AG20443 (cell line): ENCODE data around the gene RBM19.

Experiments
- DNase-seq: peaks from one replicate; pipeline ENCODE4 v3.0.0; 2012; ENCODE audit warnings: low spot score, mixed read lengths

RBM19 gene

DNA sequence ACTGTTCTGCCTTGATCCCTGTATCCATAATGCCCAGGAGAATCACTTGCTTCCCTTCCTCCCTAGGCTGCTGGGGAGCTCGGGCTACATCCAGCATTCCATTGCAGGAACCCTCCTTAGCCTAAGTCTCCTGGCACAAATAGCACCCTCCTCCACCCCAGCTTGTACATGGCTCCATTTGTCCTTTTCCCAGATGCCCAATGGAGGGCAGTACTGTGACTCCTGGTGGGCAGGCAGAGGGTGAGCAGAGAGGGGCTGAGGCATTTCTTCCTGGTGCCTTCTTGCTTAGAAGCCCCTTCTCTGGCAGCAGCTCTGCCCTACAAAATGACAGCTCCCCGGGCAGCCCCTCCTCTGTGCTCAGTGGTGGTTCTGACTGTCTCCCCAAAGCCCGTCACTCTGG, 86.5 kb downstream of the RBM19 start:
- DNase-seq, result no peak

GRCh38 chr12:113877607-113878006, 88.5 kb downstream of the RBM19 start:
- no peak for DNase-seq

DNA sequence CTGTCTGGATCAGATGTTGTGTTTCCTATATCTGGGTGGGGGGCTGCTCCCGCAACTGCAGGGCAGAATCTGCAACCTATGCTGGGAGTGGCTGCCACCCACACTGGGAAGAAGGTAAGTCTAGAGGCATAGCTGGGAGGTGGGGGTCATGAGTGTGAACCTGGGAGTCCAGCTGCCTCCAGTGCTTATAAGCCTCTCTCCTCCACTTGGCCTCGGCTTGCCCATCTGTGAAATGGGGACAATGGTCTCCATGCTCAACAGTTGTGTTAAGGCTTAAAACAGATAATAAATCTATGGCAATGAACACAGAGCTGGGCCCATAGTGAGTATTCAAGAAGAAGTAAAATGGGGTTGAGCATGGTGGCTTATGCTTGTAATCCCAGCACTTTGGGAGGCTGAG, 90.0 kb downstream of the RBM19 start:
- DNase-seq, result no peak

- DNase-seq, result no peak
Observed at GRCh38 chr12:113875691-113876090, 90.4 kb downstream of the RBM19 start.

DNA sequence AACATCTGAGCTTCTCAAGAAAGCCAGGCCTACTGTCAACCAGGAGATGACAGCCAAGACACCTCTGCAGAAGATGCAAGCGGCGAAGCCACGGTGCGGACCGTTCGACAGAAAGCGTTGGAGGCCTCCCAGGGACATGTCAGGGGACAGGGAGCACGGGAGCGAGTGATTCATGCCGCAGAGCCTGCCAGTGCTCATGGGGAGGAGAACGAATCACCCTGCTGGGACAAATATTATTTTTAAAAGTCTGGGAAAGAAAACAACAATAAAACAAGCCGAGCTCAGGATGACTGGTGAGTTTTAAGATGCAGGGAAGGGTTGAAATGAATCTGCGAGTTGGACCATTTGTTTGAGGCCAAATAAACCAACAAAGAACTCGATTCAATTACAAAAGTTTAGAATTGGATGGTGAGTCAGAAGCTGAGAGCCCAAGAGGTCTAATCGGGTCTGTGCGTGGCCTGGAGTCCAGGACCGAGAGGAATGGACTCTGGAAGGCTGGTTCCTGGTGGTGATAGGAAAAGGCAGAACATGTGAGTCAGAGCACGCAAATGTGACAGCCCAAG, 91.0 kb downstream of the RBM19 start:
- DNase-seq, result no peak

DNA sequence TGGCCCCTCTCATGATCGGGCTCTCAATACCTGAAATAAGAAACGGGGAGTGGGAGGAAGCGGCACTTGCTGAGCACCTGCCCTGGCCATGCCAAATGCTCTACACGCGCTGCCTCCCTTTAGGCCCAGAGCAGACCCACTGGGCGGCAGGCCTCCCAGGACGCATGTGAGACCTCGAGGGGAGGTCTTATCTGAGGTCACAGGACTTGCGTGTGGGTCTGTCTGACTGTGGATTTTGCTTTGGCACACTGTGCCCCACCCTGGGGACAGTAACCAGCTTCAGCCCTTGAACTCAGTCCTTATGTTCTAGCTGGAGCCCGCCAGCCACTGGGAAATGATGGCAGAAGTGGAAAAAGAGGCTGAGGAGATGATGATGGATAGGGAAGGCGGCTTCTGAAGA, 91.8 kb downstream of the RBM19 start:
- no peak for DNase-seq

DNA sequence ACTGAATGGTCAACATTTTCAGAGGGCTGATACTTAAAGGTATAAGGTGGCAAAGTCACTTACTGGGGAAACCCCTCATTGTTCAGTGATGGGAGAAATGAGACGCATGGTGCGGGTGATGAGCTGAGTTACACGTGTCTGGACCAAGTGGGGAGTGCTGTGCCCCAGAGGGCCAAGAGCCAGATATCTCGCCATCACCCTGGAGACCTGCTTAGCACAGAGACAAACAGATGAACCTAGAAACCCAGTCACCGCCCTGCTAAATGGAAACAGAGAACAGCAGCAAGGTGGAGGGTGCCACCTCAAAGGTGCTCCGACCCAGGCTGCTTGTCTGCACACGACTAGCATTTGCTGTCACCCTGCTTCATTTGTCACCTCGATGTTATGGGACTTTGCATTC, 92.4 kb downstream of the RBM19 start:
- no peak for DNase-seq

DNA sequence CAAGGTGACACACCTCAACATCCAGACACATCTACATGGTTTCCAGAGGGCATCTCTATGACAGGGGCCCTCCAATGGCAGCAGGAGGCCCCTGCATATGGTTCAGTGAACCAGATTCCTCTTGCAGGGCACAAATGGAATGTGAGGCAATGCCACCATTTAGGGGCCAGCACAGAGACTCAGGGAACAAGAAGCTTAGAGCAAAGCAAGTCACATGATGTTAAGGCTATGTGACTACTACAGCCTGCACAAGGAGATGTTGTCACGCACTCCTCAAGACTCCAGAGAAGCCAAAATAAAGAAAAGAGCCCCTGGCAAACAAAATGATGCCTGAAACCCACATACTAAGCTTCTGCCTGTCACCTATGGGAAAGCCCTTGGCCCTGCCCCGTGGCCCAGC, 95.2 kb downstream of the RBM19 start:
- peak; percentile 27 for DNase-seq

DNA sequence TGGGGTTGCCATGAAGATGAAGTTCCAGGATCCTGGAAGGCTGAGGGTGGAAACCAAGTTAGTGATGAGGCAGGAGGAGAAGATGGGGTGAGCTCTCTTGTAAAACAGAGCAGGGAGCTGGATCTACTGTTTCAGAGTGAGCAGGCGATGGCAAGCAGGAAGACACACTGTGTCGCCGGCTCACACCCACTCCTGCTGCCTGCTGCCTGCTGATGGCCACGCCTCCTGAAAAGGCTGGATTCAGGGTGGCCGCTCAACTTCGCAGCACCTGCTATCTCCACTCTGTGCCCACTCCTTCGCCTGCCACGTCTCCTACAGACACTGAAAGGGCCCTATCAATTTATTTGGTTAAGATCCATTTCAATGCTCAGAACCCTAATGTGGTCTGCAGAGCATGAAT, 96.1 kb downstream of the RBM19 start:
- DNase-seq, result no peak

DNA sequence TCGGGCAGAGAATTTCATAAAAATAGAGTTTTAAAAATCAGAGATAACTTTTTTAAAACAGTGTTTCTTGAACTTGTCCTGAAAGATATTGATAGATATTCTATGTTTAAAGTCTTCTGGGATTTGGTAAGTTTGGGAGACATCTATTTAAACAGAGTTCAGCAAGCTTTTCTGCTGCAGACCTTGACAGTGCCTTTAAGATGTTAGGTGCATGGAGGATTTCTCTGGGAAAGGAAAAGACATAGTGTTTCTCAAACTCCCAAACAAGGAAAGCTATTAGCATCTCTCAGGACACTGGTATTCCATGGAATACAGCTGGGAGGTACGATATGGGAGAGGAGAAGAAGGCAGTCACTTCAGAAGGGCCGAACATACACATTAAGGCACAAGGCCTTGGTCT, 97.8 kb downstream of the RBM19 start:
- no peak for DNase-seq

- DNase-seq, result peak; percentile 57
Observed at GRCh38 chr12:113867258-113867657, 98.9 kb downstream of the RBM19 start.

DNA sequence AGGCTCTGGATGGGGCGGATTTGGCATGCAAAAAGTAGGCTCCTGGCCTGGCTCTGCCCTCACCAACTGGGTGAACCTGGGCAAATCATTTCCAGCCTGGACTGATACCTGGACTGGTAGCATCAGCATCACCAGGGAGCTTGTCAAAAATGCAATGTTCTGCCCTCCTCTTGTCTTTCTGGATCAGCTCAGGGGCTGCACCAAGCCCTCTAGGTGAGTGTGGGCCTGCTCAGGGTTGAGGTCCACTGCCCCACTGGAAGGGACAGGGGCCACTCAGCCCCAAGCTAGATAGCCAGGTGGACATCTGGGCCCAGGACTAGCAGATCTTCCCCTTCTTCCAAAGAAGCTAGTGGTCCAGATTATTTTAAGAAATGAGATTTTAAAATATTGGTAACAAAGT, 99.6 kb downstream of the RBM19 start:
- no peak for DNase-seq

DNA sequence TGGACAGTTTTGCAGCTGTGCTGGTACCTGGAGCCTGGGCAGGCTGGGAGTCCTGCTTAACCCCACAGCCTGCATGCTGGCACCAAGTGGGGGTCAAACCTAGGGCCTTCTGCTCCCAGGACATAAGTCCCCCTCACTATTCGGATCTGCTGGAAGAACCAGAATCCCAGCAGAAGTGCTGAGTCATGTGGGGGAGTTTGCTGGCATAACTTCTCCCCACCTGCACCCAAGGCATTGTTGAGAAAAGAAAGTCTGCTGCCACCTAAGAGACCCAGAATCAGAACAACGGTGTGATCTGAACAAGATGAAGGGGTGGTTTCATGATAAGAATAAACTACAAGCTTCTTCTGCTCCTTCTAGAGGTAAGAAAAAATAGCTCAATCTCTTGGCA, 102.7 kb downstream of the RBM19 start:
- DNase-seq, result no peak

GRCh38 chr12:113862590-113863454, 103.3 kb downstream of the RBM19 start:
- DNase-seq, result peak; percentile 86

- DNase-seq, result no peak
Observed at GRCh38 chr12:113861708-113862312, 104.3 kb downstream of the RBM19 start.

- peak; percentile 92 for DNase-seq
Observed at GRCh38 chr12:113860950-113861349, 105.2 kb downstream of the RBM19 start.

DNA sequence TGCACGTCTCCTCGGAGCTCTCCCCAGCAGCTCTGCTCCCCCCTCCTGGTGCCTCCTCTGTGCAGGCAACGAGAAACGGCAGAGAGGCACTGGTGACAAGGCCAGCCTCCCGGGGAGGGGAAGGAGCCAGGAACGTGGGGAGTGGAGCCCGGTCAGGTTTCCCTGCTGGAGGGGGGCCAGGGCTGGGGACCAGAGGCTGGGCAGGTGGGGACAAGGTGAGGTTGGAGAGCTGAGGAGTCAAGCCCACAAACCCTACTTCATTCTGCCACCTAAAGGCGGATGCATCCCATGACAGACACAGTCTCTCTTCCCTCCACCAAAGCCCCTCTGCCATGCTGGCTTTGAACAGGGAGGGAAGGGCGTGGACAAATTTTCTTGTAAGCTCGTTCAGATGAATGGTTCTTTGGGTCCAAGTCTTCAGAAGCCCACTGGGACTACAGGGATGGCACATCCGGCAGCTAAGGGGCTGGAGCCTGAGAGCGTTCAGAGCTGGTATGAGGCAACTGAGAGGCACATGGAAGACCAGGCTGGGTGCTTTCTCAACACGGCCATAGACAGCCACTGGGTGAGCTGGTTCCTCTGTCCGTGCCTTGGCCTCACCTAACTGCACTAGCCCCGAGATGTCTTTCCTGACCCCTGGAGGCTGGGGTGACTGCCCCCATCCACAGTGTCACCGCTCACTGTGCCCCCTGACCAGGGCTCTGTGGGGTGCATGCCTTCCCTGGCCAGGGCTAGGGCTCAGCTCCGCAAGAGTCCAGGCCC, 105.9 kb downstream of the RBM19 start:
- no peak for DNase-seq

DNA sequence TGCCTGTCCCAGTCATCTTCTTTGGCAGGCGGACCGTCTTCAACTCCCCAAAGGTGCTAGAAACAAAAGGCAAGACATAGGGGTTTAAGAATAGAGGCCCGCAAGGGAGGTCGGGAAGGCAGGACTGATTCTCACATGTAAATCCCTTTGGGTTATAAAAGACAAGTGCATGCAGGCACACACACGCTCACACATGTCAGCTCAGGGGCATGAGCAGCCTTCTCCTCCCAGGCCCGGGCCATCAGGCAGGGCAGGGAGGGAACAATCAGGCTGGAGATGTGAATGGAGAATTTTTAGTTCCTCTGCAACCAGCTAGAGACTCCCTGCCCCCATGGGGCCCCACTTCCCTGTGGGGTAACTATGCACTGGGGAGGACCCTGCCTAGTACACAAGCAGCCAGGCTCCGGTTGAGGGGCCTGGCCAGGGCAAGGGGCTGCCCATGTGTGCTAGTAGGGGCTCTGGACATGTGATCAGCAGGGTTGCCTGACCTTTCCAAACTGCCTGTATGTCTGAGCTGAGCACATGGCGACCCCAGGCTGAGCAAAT, 107.2 kb downstream of the RBM19 start:
- DNase-seq, result no peak

DNA sequence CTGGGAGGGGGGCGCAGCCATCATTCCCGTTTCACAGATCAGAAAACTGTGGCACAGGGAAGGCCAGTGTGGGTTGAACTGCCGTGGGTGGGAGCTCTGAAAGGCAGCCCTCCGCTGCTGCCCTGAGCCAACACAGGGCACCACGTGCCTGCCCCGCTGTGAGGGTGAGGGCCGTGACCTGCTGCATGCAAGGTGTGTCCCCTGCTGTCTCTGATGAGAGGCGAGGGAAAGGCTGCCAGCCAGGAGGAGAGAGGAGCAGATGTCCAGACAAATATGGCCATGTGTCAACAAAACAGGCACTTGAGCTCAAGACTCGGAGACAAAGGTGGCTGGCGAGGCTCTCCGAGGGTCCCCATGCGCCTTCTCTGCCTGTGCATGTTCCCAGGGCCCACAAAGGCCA, 108.8 kb downstream of the RBM19 start:
- DNase-seq, result no peak

DNA sequence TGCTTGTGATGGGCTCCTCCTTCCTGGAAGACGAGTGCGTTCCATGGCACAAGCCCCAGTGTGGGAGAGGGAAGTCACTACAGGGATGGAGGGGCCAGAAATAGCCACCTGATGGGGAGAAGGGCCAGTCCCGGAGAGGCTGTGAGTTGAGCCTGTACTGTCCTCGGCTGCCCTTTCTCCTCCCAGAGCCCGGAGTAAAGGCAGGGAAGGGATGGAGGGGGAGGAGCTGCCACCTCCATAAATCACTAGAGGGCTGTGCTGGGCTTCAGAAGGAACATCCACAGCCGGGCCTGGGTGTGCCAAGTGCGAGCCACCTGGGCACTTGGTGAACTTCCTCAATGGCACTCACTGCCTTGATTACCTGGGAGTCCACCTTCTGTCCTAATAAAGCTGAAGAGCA, 110.1 kb downstream of the RBM19 start:
- DNase-seq, result no peak

GRCh38 chr12:113854385-113855142, 111.6 kb downstream of the RBM19 start:
- DNase-seq, result no peak

DNA sequence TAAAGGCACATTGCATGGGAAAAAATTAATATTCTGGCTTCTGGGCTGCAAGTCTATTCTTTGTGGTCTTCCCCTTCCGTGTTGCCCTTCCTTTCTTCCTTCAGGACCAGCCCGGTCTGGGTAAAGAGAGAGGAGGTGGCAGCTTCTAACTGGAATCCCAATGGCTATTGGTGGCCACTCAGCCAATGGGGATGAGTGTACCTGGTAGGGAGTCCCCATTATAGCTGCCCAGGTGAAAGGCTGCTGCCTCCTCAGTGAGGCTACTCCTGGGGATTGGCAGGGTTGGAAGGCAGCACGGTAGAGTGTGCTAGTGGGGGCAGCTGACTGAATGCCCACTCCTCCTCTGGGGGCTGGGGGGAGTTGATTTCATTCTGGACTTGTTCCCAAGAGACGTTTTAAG, 112.6 kb downstream of the RBM19 start:
- DNase-seq, result no peak
